H1 (cell line): ENCODE data around the gene TTC28. TPM values are rescaled to one million over a fixed set of nuclear protein-coding genes. Genes with fewer than 3 reads are reported as not detected.

Experiments
- CTCF ChIA-PET: fragments of 300-600 bp; sonication (Branson Sonifier 250); formaldehyde crosslinking; loops from one replicate; lab custom pipeline; 2021; ENCODE audit not compliant: partially characterized antibody; lab: Charles Lee
- POLR2A ChIA-PET: fragments of 300-600 bp; sonication (Branson Sonifier 250); formaldehyde crosslinking; loops from one replicate; lab custom pipeline; 2021; ENCODE audit warnings: inconsistent platforms; ENCODE audit not compliant: partially characterized antibody; lab: Charles Lee
- DNase-seq, 2 experiments: peaks; one replicate each; pipeline versions ENCODE4 v3.0.0 to v3.0.0-alpha.2; 2010 to 2022; ENCODE audit warnings: low spot score in 2 of 2, low read depth in 1 of 2, mixed read lengths in 1 of 2
- FAIRE-seq: peaks from 2 replicates; lab custom pipeline; 2011; peaks lifted over from hg19 to GRCh38; lab: Jason Lieb, UNC
- H2AFZ ChIP-seq: 2 replicates; pipeline ENCODE4 v1.8.1; 2012; ENCODE audit warnings: low read length, inconsistent platforms
- H2AK5ac ChIP-seq: 2 replicates; pipeline ENCODE4 v1.6.1; 2013; ENCODE audit warnings: low read depth, low read length
- H2BK120ac ChIP-seq: replicated peaks from 2 replicates; pipeline ENCODE3; 2013; ENCODE audit warnings: low read depth, low read length, inconsistent platforms
- H2BK12ac ChIP-seq: 2 replicates; pipeline ENCODE4 v1.6.1; 2013; ENCODE audit warnings: low read depth, low read length
- H2BK15ac ChIP-seq: 2 replicates; pipeline ENCODE4 v1.6.1; 2013; ENCODE audit warnings: low read length
- H2BK20ac ChIP-seq: 2 replicates; pipeline ENCODE4 v1.6.1; 2013; ENCODE audit warnings: low read length
- H2BK5ac ChIP-seq: 2 replicates; pipeline ENCODE4 v1.6.1; 2013; ENCODE audit warnings: low read depth, low read length
- H3K14ac ChIP-seq: 2 replicates; pipeline ENCODE4 v1.6.1; 2013; ENCODE audit warnings: inconsistent platforms; ENCODE audit not compliant: insufficient read length
- H3K18ac ChIP-seq: 2 replicates; pipeline ENCODE4 v1.6.1; 2013; ENCODE audit warnings: low read length; ENCODE audit errors: extremely low read depth
- H3K23ac ChIP-seq: 2 replicates; pipeline ENCODE4 v1.6.1; 2013; ENCODE audit warnings: inconsistent platforms; ENCODE audit not compliant: insufficient read length
- H3K23me2 ChIP-seq: 2 replicates; pipeline ENCODE4 v1.6.1; 2013; ENCODE audit warnings: low read depth, low read length
- H3K27ac ChIP-seq: 2 replicates; pipeline ENCODE4 v1.6.1; 2011; ENCODE audit warnings: low read depth, low read length, inconsistent platforms
- H3K27me3 ChIP-seq, 4 experiments: replicated peaks in 1 of 4; 1 replicate in 1 of 4; 2 replicates in 3 of 4; pipeline versions ENCODE4 v1.6.1 to v1.8.1; 2011 to 2013; ENCODE audit warnings: low read length in 3 of 4, mild to moderate bottlenecking in 3 of 4, inconsistent platforms in 2 of 4, mixed read lengths in 2 of 4, moderate library complexity in 1 of 4; ENCODE audit not compliant: control insufficient read depth in 3 of 4, insufficient read depth in 3 of 4; ENCODE audit errors: extremely low read depth in 1 of 4
- H3K36me3 ChIP-seq, 4 experiments: 2 replicates each; pipeline versions ENCODE4 v1.6.1 to v1.8.1; 2011 to 2013; ENCODE audit warnings: mild to moderate bottlenecking in 4 of 4, low read length in 3 of 4, moderate library complexity in 2 of 4, control low read depth in 1 of 4, inconsistent platforms in 1 of 4; ENCODE audit not compliant: insufficient read depth in 4 of 4, control insufficient read depth in 2 of 4
- H3K4ac ChIP-seq: replicated peaks from 2 replicates; pipeline ENCODE3; 2013; ENCODE audit warnings: low read length, low read depth, mixed read lengths, inconsistent platforms; ENCODE audit not compliant: insufficient read length
- H3K4me1 ChIP-seq, 4 experiments: replicated peaks in 1 of 4; 1 replicate in 1 of 4; 2 replicates in 3 of 4; pipeline versions ENCODE4 v1.6.1 to v1.8.1; 2011 to 2013; ENCODE audit warnings: low read length in 3 of 4, inconsistent platforms in 2 of 4, mixed read lengths in 1 of 4; ENCODE audit not compliant: insufficient read depth in 4 of 4, control insufficient read depth in 3 of 4
- H3K4me2 ChIP-seq, 2 experiments: 2 replicates each; pipeline versions ENCODE4 v1.6.1 to v1.8.1; 2011 to 2013; ENCODE audit warnings: low read depth in 2 of 2, low read length in 2 of 2, control low read depth in 1 of 2, inconsistent platforms in 1 of 2, mild to moderate bottlenecking in 1 of 2; ENCODE audit not compliant: insufficient read depth in 1 of 2
- H3K4me3 ChIP-seq, 4 experiments: fragments of 200-600, 300-600 bp in 1 of 4; sonication (generic), shearing (Covaris generic), sonication (Bioruptor Twin) in 1 of 4; 2 replicates each; pipeline versions ENCODE4 v1.5.1 to v1.8.1; 2011 to 2016; ENCODE audit warnings: low read length in 4 of 4, low read depth in 3 of 4, control low read depth in 2 of 4, inconsistent platforms in 2 of 4, mild to moderate bottlenecking in 2 of 4, mixed read lengths in 1 of 4, moderate library complexity in 1 of 4; ENCODE audit not compliant: insufficient read depth in 2 of 4; ENCODE audit errors: extremely low read depth in 1 of 4
- H3K56ac ChIP-seq: replicated peaks from 2 replicates; pipeline ENCODE3; 2013; ENCODE audit warnings: low read depth, mild to moderate bottlenecking, mixed read lengths, low read length, inconsistent platforms; ENCODE audit not compliant: insufficient read length
- H3K79me1 ChIP-seq: 2 replicates; pipeline ENCODE4 v1.6.1; 2013; ENCODE audit warnings: low read depth, low read length, control low read depth
- H3K79me2 ChIP-seq, 2 experiments: 2 replicates each; pipeline versions ENCODE4 v1.6.1 to v1.8.1; 2012 to 2013; ENCODE audit warnings: low read length in 2 of 2, mild to moderate bottlenecking in 2 of 2, inconsistent platforms in 1 of 2; ENCODE audit not compliant: insufficient read depth in 2 of 2, control insufficient read depth in 1 of 2
- H3K9ac ChIP-seq, 4 experiments: replicated peaks in 1 of 4; 1 replicate in 1 of 4; 2 replicates in 3 of 4; pipeline versions ENCODE4 v1.6.1 to v1.8.1; 2011 to 2013; ENCODE audit warnings: low read depth in 3 of 4, low read length in 3 of 4, control low read depth in 2 of 4, mild to moderate bottlenecking in 2 of 4, moderate library complexity in 2 of 4, inconsistent platforms in 1 of 4; ENCODE audit errors: extremely low read depth in 1 of 4
- H3K9me3 ChIP-seq, 2 experiments: 2 replicates each; pipeline versions ENCODE4 v1.6.1 to v1.8.1; 2012 to 2013; ENCODE audit warnings: mild to moderate bottlenecking in 2 of 2, moderate library complexity in 2 of 2, control low read depth in 1 of 2, inconsistent platforms in 1 of 2, low read depth in 1 of 2, low read length in 1 of 2, mixed read lengths in 1 of 2; ENCODE audit not compliant: insufficient read depth in 2 of 2
- H4K20me1 ChIP-seq, 2 experiments: replicated peaks in 1 of 2; 2 replicates each; pipeline versions ENCODE3 to v1.8.1; 2011 to 2013; ENCODE audit warnings: inconsistent platforms in 2 of 2, low read length in 2 of 2, mild to moderate bottlenecking in 1 of 2; ENCODE audit not compliant: insufficient read depth in 2 of 2, control insufficient read depth in 1 of 2
- H4K5ac ChIP-seq: 2 replicates; pipeline ENCODE4 v1.6.1; 2013; ENCODE audit warnings: low read length, low read depth, mixed read lengths, inconsistent platforms; ENCODE audit not compliant: insufficient read length
- H4K8ac ChIP-seq: 2 replicates; pipeline ENCODE4 v1.8.0; 2013; ENCODE audit warnings: mild to moderate bottlenecking, moderate library complexity, low read length, inconsistent platforms; ENCODE audit not compliant: insufficient read depth; ENCODE audit errors: extremely low read depth
- H4K91ac ChIP-seq: replicated peaks from 2 replicates; pipeline ENCODE3; 2013; ENCODE audit warnings: low read length, mixed read lengths, inconsistent platforms; ENCODE audit not compliant: insufficient read length
- BACH1 ChIP-seq: IDR thresholded peaks from 2 replicates; pipeline ENCODE4 v1.6.1; 2012; ENCODE audit warnings: low read length, improper control_type of control experiment
- BCL11A ChIP-seq, 2 experiments: IDR thresholded peaks; one replicate each; pipeline ENCODE4 v1.6.1; 2011; ENCODE audit warnings: low read depth in 2 of 2, low read length in 2 of 2, mild to moderate bottlenecking in 2 of 2
- BRCA1 ChIP-seq: IDR thresholded peaks from 2 replicates; pipeline ENCODE4 v1.6.1; 2012; ENCODE audit warnings: low read depth, low read length, improper control_type of control experiment
- CBX5 ChIP-seq: fragments of 300-800, 300-1000 bp; sonication (generic); IDR thresholded peaks from 2 replicates; pipeline ENCODE4 v1.7.1; 2016; ENCODE audit warnings: antibody characterized with exemption, low read length, low read depth
- CBX8 ChIP-seq: fragments of 300-800, 300-1000 bp; sonication (generic); IDR thresholded peaks from 2 replicates; pipeline ENCODE4 v1.7.1; 2016; ENCODE audit warnings: low read depth, low read length, borderline replicate concordance
- CHD1 ChIP-seq: IDR thresholded peaks from 2 replicates; pipeline ENCODE4 v1.6.1; 2012; ENCODE audit warnings: low read depth, low read length, improper control_type of control experiment
- CHD2 ChIP-seq: IDR thresholded peaks from 2 replicates; pipeline ENCODE4 v1.6.1; 2012; ENCODE audit warnings: low read length, improper control_type of control experiment
- HDAC6 ChIP-seq: IDR thresholded peaks from one replicate; pipeline ENCODE4 v1.7.1; 2012; ENCODE audit warnings: low read depth, mild to moderate bottlenecking, inconsistent platforms, low read length, moderate library complexity
- RAD21 ChIP-seq, 2 experiments: IDR thresholded peaks in 1 of 2; conservative IDR thresholded peaks in 1 of 2; 2 replicates each; pipeline ENCODE4 v1.6.1; 2011; ENCODE audit warnings: low read depth in 2 of 2, low read length in 2 of 2, improper control_type of control experiment in 1 of 2, inconsistent platforms in 1 of 2, mild to moderate bottlenecking in 1 of 2, moderate library complexity in 1 of 2
- SAP30 ChIP-seq: fragments of 300-600 bp; sonication (generic); IDR thresholded peaks from 2 replicates; pipeline ENCODE4 v1.7.1; 2012; ENCODE audit warnings: low read length, moderate library complexity, mild to moderate bottlenecking, inconsistent platforms; ENCODE audit not compliant: insufficient read depth, insufficient replicate concordance
- SP1 ChIP-seq: IDR thresholded peaks from 2 replicates; pipeline ENCODE4 v1.6.1; 2011; ENCODE audit warnings: low read depth, low read length
- TAF1 ChIP-seq: IDR thresholded peaks from 2 replicates; pipeline ENCODE4 v1.6.1; 2011; ENCODE audit warnings: mild to moderate bottlenecking, low read depth, low read length
- TAF7 ChIP-seq: optimal IDR thresholded peaks from 2 replicates; pipeline ENCODE3; 2011; ENCODE audit warnings: low read depth, mild to moderate bottlenecking, inconsistent platforms, low read length, moderate library complexity, borderline replicate concordance
- TBP ChIP-seq: IDR thresholded peaks from 2 replicates; pipeline ENCODE4 v1.6.1; 2011; ENCODE audit warnings: low read depth, low read length, improper control_type of control experiment
- TCF12 ChIP-seq: IDR thresholded peaks from 2 replicates; pipeline ENCODE4 v1.6.1; 2011; ENCODE audit warnings: low read depth, mild to moderate bottlenecking, low read length
- ZNF274 ChIP-seq: IDR thresholded peaks from 2 replicates; pipeline ENCODE4 v1.7.0; 2012; ENCODE audit warnings: low read length, borderline replicate concordance; ENCODE audit errors: extremely low read depth
- WGBS, 2 experiments: shearing (Covaris generic) in 1 of 2; methylation state at CpG; one replicate each; pipeline versions ENCODE4 v1.1.6 to v1.1.7; 2013 to 2015; ENCODE audit warnings: low lambda C conversion rate in 2 of 2, mixed read lengths in 2 of 2, inconsistent platforms in 1 of 2, low coverage in 1 of 2, missing lambda C conversion rate in 1 of 2; ENCODE audit not compliant: insufficient replicate concordance in 2 of 2, insufficient coverage in 1 of 2, insufficient read length in 1 of 2; ENCODE audit errors: extremely low coverage in 1 of 2, missing lambda C conversion rate in 1 of 2; 5-methylcytosine and 5-hydroxymethylcytosine counted together
- polyA plus RNA-seq, 7 experiments: library from polyadenylated mRNA; depleted of rRNA in 3 of 7; stranded (reverse) in 5 of 7; unstranded in 2 of 7; fragments of >200 nt in 5 of 7; fragments of 200-250 nt in 2 of 7; gene quantifications; 1 replicate in 5 of 7; 2 replicates in 1 of 7; 4 replicates in 1 of 7; pipeline versions ENCODE4 v1.2.1 to v1.2.3, GENCODE V29; 2011 to 2013; ENCODE audit warnings: missing spikeins in 2 of 7, mixed read lengths in 2 of 7
- total RNA-seq: library from RNA; stranded (reverse); fragmentation: NEBNext Ultra II Directional; extraction: Animal tissue kit (Norgen Biotek cat#: 25700); gene quantifications from 2 replicates; pipeline ENCODE4 v1.2.1, GENCODE V29; 2021

TTC28 gene
- total and polyA plus RNA-seq, 2 of the 8 experiments (the other 6 are each of a cell fraction or from before 2014, with no cell fraction given), result 2.6 to 12.6 TPM

DNA sequence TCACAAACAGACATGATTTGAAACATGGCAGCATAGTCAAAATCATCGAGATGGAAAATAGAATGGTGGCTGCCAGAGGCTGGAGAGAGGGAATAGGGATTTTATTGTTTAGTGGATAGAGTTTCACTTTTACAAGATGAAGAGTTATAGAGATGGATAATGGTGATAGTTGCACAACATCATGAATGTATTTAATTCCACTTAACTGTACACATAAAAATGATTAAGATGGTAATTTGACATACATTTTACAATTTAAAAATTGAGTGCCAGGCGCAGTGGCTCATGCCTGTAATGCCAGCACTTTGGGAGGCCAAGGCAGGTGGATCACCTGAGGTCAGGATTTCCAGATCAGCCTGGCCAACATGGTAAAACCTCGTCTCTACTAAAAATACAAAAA, 21.2 kb downstream of the TTC28 start:
- H4K20me1 ChIP-seq, result no peaks in the 10 kb centered on the region
- no peak overlapping the region for H3K27ac ChIP-seq
- no peak overlapping the region for H3K4me2 ChIP-seq
- no peaks in the 10 kb centered on the region for H3K79me1 ChIP-seq
- H3K79me2 ChIP-seq, result no peaks in the 10 kb centered on the region
- H3K4me3 ChIP-seq, result no peak overlapping the region
- no peak overlapping the region for H3K56ac ChIP-seq
- H3K4me1 ChIP-seq, result no peaks in the 10 kb centered on the region
- no peak overlapping the region for H4K8ac ChIP-seq
- H3K23me2 ChIP-seq, result no peaks in the 10 kb centered on the region
- ChIA-PET POLR2A (no interaction called here), CTCF (no interaction called here)
- no peak overlapping the region for H3K14ac ChIP-seq
- no peak overlapping the region for H3K9ac ChIP-seq
- 85% methylated on average over 3 of the region's 3 CpGs; no CpG with 5 or more reads in 1 of the 2 experiments for WGBS, 2 experiments
- DNase-seq (no peak), FAIRE-seq (no peak)
- H3K4ac ChIP-seq, result no peak overlapping the region
- no peaks in the 10 kb centered on the region for H3K36me3 ChIP-seq
- no peak overlapping the region for H2AFZ ChIP-seq
- H4K91ac ChIP-seq, result no peak overlapping the region
- no peak overlapping the region for H2BK15ac ChIP-seq
- no peaks in the 10 kb centered on the region for H3K27me3 ChIP-seq
- H3K9me3 ChIP-seq, result no peaks in the 10 kb centered on the region; a peak in 1 of 4 replicates
- H4K5ac ChIP-seq, result no peak overlapping the region
- no peak overlapping the region for H2AK5ac ChIP-seq
- no peak overlapping the region for H2BK120ac ChIP-seq
- no peak overlapping the region for H2BK5ac ChIP-seq
- H2BK12ac ChIP-seq, result no peak overlapping the region
- H3K23ac ChIP-seq, result no peak overlapping the region
- H3K18ac ChIP-seq, result no peak overlapping the region
- H2BK20ac ChIP-seq, result no peak overlapping the region
- TF ChIP-seq ZNF274 (no peak), CHD1 (no peak), RAD21 (IDR thresholded peaks at IDR 0.05 in 1 of 2, conservative IDR thresholded peaks at IDR 0.05 in 1 of 2; ENCODE audit: low read depth in 2 of 2, low read length in 2 of 2) (no peak), CBX8 (no peak), BCL11A (IDR thresholded peaks at IDR 0.05; ENCODE audit: low read depth in 2 of 2, low read length in 2 of 2) (no peak), TAF1 (no peak), CHD2 (no peak), TBP (no peak), TAF7 (no peak), SAP30 (no peak), TCF12 (no peak), BRCA1 (no peak), BACH1 (no peak), CBX5 (no peak), SP1 (no peak), HDAC6 (no peak)
